Measurements from ENCODE around the gene ZNF174.
A peak's percentile ranks its signal among the peaks of the same experiment; 100 is the strongest.

The ZNF174 gene

DNA sequence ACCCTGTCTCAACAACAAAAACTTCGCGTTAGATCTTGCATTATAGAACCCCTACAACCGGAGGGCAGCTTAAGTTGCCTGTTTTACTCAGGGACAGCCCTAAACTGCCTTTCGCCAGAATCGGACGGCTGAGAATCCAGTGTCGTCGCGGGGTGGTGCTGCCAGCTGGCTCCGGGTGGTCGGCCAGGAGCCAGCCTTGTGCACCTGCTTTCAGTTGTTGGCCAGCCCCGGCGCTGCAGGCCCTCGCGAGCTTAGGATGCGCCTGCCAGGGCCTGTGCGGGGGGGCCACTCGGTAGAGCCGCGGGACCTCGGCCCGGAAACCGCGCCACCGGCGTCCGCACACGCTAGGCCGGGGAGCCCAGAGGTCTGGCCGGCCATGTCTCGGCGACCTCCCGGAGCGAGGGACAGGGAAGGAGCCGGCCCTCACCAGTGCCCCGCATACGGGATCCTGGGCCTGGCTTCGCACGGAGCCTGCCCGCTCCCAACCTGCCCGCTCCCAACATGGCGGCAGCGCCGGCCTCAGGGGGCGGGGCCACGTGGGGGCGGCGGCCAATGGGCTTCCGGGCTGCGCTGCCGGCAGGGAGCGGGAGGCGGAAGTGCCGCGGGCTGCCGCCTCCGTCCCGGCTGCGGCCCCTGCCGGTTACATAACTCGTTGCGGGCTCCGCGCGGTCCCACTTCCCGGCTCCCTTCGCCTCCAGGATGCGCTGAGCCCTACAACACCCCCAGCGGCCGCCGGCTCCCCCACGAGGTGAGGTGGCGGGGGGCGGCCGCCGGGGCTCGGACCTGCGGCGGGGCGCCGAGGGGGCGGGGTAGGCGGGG lies 56.6 kb downstream of the ZNF174 start:
- no peaks in the 10 kb centered on the region for H3K27me3 ChIP-seq (ENCODE audit: insufficient read depth, poor library complexity, severe bottlenecking)
- TF ChIP-seq CTCF (IDR thresholded peaks at IDR 0.05; ENCODE audit: insufficient read depth, low read length) (peak; percentile 3), GABPA (IDR thresholded peaks at IDR 0.05; ENCODE audit: low read depth) (peak; percentile 64), SPI1 (IDR thresholded peaks at IDR 0.05; ENCODE audit: borderline replicate concordance, low read depth) (peak; percentile 72), POLR2AphosphoS5 (IDR thresholded peaks at IDR 0.05; ENCODE audit: low read depth) (peak; percentile 63; the same call in 1 of the 2 replicates)
- TF ChIP-seq, protein P1, sequence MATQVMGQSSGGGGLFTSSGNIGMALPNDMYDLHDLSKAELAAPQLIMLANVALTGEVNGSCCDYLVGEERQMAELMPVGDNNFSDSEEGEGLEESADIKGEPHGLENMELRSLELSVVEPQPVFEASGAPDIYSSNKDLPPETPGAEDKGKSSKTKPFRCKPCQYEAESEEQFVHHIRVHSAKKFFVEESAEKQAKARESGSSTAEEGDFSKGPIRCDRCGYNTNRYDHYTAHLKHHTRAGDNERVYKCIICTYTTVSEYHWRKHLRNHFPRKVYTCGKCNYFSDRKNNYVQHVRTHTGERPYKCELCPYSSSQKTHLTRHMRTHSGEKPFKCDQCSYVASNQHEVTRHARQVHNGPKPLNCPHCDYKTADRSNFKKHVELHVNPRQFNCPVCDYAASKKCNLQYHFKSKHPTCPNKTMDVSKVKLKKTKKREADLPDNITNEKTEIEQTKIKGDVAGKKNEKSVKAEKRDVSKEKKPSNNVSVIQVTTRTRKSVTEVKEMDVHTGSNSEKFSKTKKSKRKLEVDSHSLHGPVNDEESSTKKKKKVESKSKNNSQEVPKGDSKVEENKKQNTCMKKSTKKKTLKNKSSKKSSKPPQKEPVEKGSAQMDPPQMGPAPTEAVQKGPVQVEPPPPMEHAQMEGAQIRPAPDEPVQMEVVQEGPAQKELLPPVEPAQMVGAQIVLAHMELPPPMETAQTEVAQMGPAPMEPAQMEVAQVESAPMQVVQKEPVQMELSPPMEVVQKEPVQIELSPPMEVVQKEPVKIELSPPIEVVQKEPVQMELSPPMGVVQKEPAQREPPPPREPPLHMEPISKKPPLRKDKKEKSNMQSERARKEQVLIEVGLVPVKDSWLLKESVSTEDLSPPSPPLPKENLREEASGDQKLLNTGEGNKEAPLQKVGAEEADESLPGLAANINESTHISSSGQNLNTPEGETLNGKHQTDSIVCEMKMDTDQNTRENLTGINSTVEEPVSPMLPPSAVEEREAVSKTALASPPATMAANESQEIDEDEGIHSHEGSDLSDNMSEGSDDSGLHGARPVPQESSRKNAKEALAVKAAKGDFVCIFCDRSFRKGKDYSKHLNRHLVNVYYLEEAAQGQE (IDR thresholded peaks at IDR 0.05; ENCODE audit: insufficient replicate concordance, low read depth), result peak; percentile 24
- H3K27ac ChIP-seq (replicated peaks), result peak overlapping the region; percentile 97
- peak overlapping the region; percentile 90 for H3K4me3 ChIP-seq (replicated peaks; ENCODE audit: insufficient read depth, low read length)
- peak; percentile 87 to 88 for DNase-seq (ENCODE audit: low read depth in 1 of 2, low spot score in 1 of 2)

GRCh38 chr16:3458278-3458851 lies 57.4 kb downstream of the ZNF174 start:
- DNase-seq (ENCODE audit: low read depth in 1 of 2, low spot score in 1 of 2), result no peak
- no peaks in the 10 kb centered on the region for H3K27me3 ChIP-seq (ENCODE audit: insufficient read depth, poor library complexity, severe bottlenecking)
- peak overlapping the region; percentile 97 for H3K27ac ChIP-seq (replicated peaks)
- H3K4me3 ChIP-seq (replicated peaks; ENCODE audit: insufficient read depth, low read length), result peak overlapping the region; percentile 90
- TF ChIP-seq, protein P1 (IDR thresholded peaks at IDR 0.05; ENCODE audit: insufficient replicate concordance, low read depth), result no peak
- TF ChIP-seq GABPA (IDR thresholded peaks at IDR 0.05; ENCODE audit: low read depth), result no peak
- TF ChIP-seq POLR2AphosphoS5 (IDR thresholded peaks at IDR 0.05; ENCODE audit: low read depth), result no peak
- no peak for TF ChIP-seq CTCF (IDR thresholded peaks at IDR 0.05; ENCODE audit: insufficient read depth, low read length)

GRCh38 chr16:3458852-3459361 lies 57.9 kb downstream of the ZNF174 start:
- Histone ChIP-seq H3K27me3 (ENCODE audit: insufficient read depth, poor library complexity, severe bottlenecking) (no peaks in the 10 kb centered on the region), H3K27ac (replicated peaks) (peak overlapping the region; percentile 97), H3K4me3 (replicated peaks; ENCODE audit: insufficient read depth, low read length) (peak overlapping the region; percentile 90)
- TF ChIP-seq GABPA (IDR thresholded peaks at IDR 0.05; ENCODE audit: low read depth) (no peak), CTCF (IDR thresholded peaks at IDR 0.05; ENCODE audit: insufficient read depth, low read length) (no peak), POLR2AphosphoS5 (IDR thresholded peaks at IDR 0.05; ENCODE audit: low read depth) (no peak), SPI1 (IDR thresholded peaks at IDR 0.05; ENCODE audit: borderline replicate concordance, low read depth) (no peak)
- TF ChIP-seq, protein P1 (IDR thresholded peaks at IDR 0.05; ENCODE audit: insufficient replicate concordance, low read depth), result no peak
- peak in 1 of 2 experiments; percentile 30 for DNase-seq (ENCODE audit: low read depth in 1 of 2, low spot score in 1 of 2)
